CD8-positive, alpha-beta memory T cell (primary cell): ENCODE data around the gene RIPOR2. TPM values are rescaled to one million over a fixed set of nuclear protein-coding genes. Genes with fewer than 3 reads are reported as not detected.
A peak's percentile ranks its signal among the peaks of the same experiment; 100 is the strongest.

Experiments
- CTCF ChIA-PET: fragments of 350-600 bp; sonication (Branson Sonifier 250); formaldehyde crosslinking; loops from one replicate; lab custom pipeline; 2021; ENCODE audit warnings: antibody characterized with exemption; lab: Charles Lee
- POLR2A ChIA-PET: fragments of 350-600 bp; sonication (Branson Sonifier 250); formaldehyde crosslinking; loops from one replicate; lab custom pipeline; 2021; ENCODE audit warnings: antibody characterized with exemption; lab: Charles Lee
- DNase-seq, 5 donors: peaks; one replicate each; pipeline versions ENCODE4 v3.0.0 to v3.0.0-alpha.2; 2020 to 2022; ENCODE audit warnings: mixed read lengths in 1 of 5
- H3K27ac ChIP-seq: one replicate; pipeline ENCODE4 v1.7.0; 2013; ENCODE audit warnings: low read depth, mild to moderate bottlenecking, low read length, moderate library complexity
- H3K27me3 ChIP-seq: 2 replicates; pipeline ENCODE4 v1.7.0; 2013; ENCODE audit warnings: low read length, mild to moderate bottlenecking; ENCODE audit not compliant: insufficient read depth, poor library complexity, severe bottlenecking
- H3K36me3 ChIP-seq: 2 replicates; pipeline ENCODE4 v1.7.0; 2013; ENCODE audit warnings: mild to moderate bottlenecking, low read length, moderate library complexity; ENCODE audit not compliant: insufficient read depth
- H3K4me1 ChIP-seq: 2 replicates; pipeline ENCODE4 v1.7.0; 2013; ENCODE audit warnings: mild to moderate bottlenecking, low read length, moderate library complexity; ENCODE audit not compliant: insufficient read depth
- H3K4me3 ChIP-seq: 2 replicates; pipeline ENCODE4 v1.7.0; 2013; ENCODE audit warnings: mild to moderate bottlenecking, low read length
- H3K9me3 ChIP-seq: 2 replicates; pipeline ENCODE4 v1.7.0; 2013; ENCODE audit warnings: mild to moderate bottlenecking, low read length
- H3K27ac Mint-ChIP-seq, 8 donors: one replicate each; pipeline ENCODE4 v1.8.0; 2020 to 2021; ENCODE audit warnings: mixed read lengths in 8 of 8, mild to moderate bottlenecking in 6 of 8, inconsistent platforms in 3 of 8, moderate library complexity in 3 of 8
- H3K27me3 Mint-ChIP-seq, 2 donors: one replicate each; pipeline ENCODE4 v1.8.0; 2020 to 2021; ENCODE audit warnings: mixed read lengths in 2 of 2, mild to moderate bottlenecking in 1 of 2, moderate library complexity in 1 of 2
- H3K36me3 Mint-ChIP-seq, 3 donors: one replicate each; pipeline ENCODE4 v1.8.0; 2020 to 2021; ENCODE audit warnings: mixed read lengths in 3 of 3, inconsistent platforms in 1 of 3, mild to moderate bottlenecking in 1 of 3
- H3K4me1 Mint-ChIP-seq, 3 donors: one replicate each; pipeline ENCODE4 v1.8.0; 2020 to 2021; ENCODE audit warnings: mixed read lengths in 3 of 3, inconsistent platforms in 1 of 3, mild to moderate bottlenecking in 1 of 3
- H3K4me3 Mint-ChIP-seq, 7 donors: one replicate each; pipeline ENCODE4 v1.8.0; 2020 to 2021; ENCODE audit warnings: mixed read lengths in 7 of 7, mild to moderate bottlenecking in 6 of 7, moderate library complexity in 4 of 7, inconsistent platforms in 2 of 7
- H3K9me3 Mint-ChIP-seq, 5 donors: one replicate each; pipeline ENCODE4 v1.8.0; 2020 to 2022; ENCODE audit warnings: mixed read lengths in 5 of 5, mild to moderate bottlenecking in 3 of 5, moderate library complexity in 2 of 5, inconsistent platforms in 1 of 5
- polyA plus RNA-seq: library from polyadenylated mRNA; unstranded; fragments of 300-500 nt; fragmentation: Illumina TruSeq; gene quantifications from one replicate; pipeline ENCODE4 v1.2.3, GENCODE V29; 2021
- total RNA-seq, 2 experiments: library from RNA; stranded (reverse); gene quantifications; one replicate each; pipeline ENCODE4 v1.2.3, GENCODE V29; 2021

The RIPOR2 gene
- total and polyA plus RNA-seq, 3 experiments from 2014 or later = 54.4 to 427 (median 58.2) TPM

DNA sequence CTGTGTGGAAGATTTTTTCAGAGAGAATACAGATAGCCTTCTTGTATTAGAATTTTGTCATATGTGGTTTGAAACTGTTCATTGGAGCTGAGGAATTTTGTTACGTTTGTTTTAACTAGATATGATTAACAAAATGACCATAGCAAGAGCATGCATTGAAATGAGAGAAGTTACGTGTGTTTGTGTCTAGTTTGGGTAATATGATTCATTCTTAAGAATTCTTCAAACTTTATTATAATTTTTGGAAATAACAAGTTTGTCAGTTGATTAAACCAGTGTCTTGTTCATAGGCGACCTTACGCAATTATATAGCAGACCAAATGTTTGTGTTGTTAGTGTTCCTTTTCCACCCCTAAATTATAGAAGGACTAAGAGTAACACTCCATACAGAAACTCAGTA is 155.6 kb downstream of the RIPOR2 start:
- H3K27ac Mint-ChIP-seq = no peak overlapping the region
- H3K27ac ChIP-seq = no peak overlapping the region
- H3K27me3 ChIP-seq = no peaks in the 10 kb centered on the region
- H3K27me3 Mint-ChIP-seq = no peaks in the 10 kb centered on the region
- H3K4me3 ChIP-seq = no peak overlapping the region
- H3K4me1 Mint-ChIP-seq = peaks cover 24 to 41% (median 32%) of the 10 kb centered on the region in 3 donors
- H3K9me3 Mint-ChIP-seq = no peaks in the 10 kb centered on the region
- H3K36me3 ChIP-seq = peaks cover 9% of the 10 kb centered on the region
- ChIA-PET POLR2A (no interaction called here), CTCF (no interaction called here)
- no peak overlapping the region for H3K4me3 Mint-ChIP-seq
- no peak for DNase-seq
- H3K4me1 ChIP-seq = peaks cover 12% of the 10 kb centered on the region
- no peaks in the 10 kb centered on the region for H3K9me3 ChIP-seq
- H3K36me3 Mint-ChIP-seq = peaks cover 0 to 32% (median 6%) of the 10 kb centered on the region in 3 donors

DNA sequence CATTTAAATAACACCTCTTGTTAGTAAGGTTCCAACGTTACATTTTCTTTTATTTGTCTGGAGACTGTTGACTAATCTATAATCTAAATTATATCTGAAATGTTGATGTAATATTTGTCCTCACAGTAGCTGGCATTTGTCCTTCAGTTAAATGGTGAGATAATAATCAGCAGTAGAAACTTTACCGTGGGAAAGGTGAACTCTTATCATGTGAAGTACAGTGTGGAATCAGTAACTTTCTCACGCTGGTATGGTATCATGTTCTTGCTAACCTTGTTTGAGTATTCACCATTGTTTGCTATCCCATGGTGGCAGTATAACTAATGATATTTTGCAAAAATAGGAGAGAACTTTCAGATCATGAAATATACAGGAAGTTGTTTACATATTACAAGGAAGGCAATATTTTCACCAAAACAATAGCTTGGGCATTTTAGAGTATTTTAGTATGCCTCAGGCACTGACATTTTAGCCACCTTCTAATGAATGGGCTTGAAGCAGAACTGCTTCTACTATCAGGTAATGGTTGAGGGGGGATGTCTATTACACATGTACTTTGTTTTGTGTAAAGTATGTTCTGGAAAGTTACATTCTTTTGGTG is 156.2 kb downstream of the RIPOR2 start:
- ChIA-PET POLR2A (interaction anchor here (1.2 kb wide), 1 partner anchor 238 kb away, joined by 3 read pairs; no protein-coding TSS in a partner anchor), CTCF (interaction anchor here (1.4 kb wide), 1 partner anchor 239 kb away, joined by 3 read pairs; no protein-coding TSS in a partner anchor)
- H3K27me3 ChIP-seq = no peaks in the 10 kb centered on the region
- H3K4me3 ChIP-seq = no peak overlapping the region
- no peak overlapping the region for H3K27ac Mint-ChIP-seq
- peaks cover 12% of the 10 kb centered on the region for H3K4me1 ChIP-seq
- no peaks in the 10 kb centered on the region for H3K9me3 Mint-ChIP-seq
- H3K36me3 ChIP-seq = peaks cover 9% of the 10 kb centered on the region
- H3K4me3 Mint-ChIP-seq = peak overlapping the region in 1 of 7 donors; percentile 1
- peaks cover 25 to 41% (median 34%) of the 10 kb centered on the region in 3 donors for H3K4me1 Mint-ChIP-seq
- no peaks in the 10 kb centered on the region for H3K9me3 ChIP-seq
- peaks cover 0 to 36% (median 6%) of the 10 kb centered on the region in 3 donors for H3K36me3 Mint-ChIP-seq
- H3K27ac ChIP-seq = no peak overlapping the region
- H3K27me3 Mint-ChIP-seq = peaks cover 0 to 3% of the 10 kb centered on the region in 2 donors
- DNase-seq = no peak

DNA sequence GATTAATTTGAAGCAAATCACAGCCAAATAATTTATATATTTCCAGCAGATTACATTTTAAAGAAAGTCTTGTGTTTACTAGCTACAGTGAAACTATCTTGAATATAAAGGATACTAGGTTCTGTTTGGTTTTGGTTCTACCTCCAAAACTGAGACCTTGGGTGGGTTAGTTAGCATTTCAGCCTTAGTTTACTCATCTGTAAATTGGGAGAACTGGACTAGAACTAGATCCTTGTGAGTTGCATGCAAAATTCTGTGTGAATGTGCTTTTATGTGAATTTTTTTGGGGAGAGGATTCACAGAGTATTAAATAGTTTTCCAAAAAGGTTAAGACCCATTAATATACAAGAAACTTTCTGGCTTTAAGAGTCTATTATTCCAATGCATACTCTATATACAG is 156.9 kb downstream of the RIPOR2 start:
- peaks cover 28 to 43% (median 36%) of the 10 kb centered on the region in 3 donors for H3K4me1 Mint-ChIP-seq

DNA sequence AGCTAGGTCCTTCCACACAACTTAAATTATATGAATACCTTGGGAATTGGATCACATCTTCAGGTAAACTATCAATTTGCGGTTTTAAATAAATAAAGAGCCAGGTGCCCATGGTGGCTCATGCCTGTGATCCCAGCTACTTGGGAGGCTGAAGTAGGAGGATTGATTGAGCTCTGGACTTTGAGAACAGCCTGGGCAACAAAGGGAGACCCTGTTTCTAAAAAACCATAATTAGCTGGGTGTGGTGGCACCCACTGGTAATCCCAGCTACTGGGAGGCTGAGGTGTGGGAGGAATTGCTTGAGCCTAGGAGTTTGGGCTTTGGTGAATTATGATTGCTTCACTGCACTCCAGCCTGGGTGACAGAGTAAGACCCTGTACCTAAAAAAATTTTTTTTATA is 157.6 kb downstream of the RIPOR2 start:
- H3K27ac Mint-ChIP-seq = no peak overlapping the region
- no peaks in the 10 kb centered on the region for H3K9me3 Mint-ChIP-seq
- peaks cover 0 to 31% (median 6%) of the 10 kb centered on the region in 3 donors for H3K36me3 Mint-ChIP-seq
- H3K27me3 Mint-ChIP-seq = peaks cover 0 to 3% of the 10 kb centered on the region in 2 donors
- H3K4me1 ChIP-seq = peaks cover 15% of the 10 kb centered on the region
- H3K36me3 ChIP-seq = peaks cover 9% of the 10 kb centered on the region
- no peaks in the 10 kb centered on the region for H3K9me3 ChIP-seq
- peak overlapping the region in 2 of 7 donors; percentile 10 to 34 for H3K4me3 Mint-ChIP-seq
- H3K27ac ChIP-seq = no peak overlapping the region
- DNase-seq = no peak
- CTCF ChIA-PET = interaction anchor here (1.4 kb wide), 1 partner anchor 240 kb away, joined by 3 read pairs; no protein-coding TSS in a partner anchor
- POLR2A ChIA-PET = interaction anchor here (1.2 kb wide), 1 partner anchor 240 kb away, joined by 3 read pairs; no protein-coding TSS in a partner anchor
- H3K4me3 ChIP-seq = no peak overlapping the region
- H3K27me3 ChIP-seq = no peaks in the 10 kb centered on the region
- peaks cover 28 to 46% (median 36%) of the 10 kb centered on the region in 3 donors for H3K4me1 Mint-ChIP-seq

More for the DNA sequence above, 156.9 kb downstream of the RIPOR2 start:
- no peak overlapping the region for H3K4me3 Mint-ChIP-seq
- DNase-seq = no peak
- Histone ChIP-seq H3K27me3 (no peaks in the 10 kb centered on the region), H3K4me1 (peaks cover 15% of the 10 kb centered on the region), H3K4me3 (no peak overlapping the region), H3K36me3 (peaks cover 9% of the 10 kb centered on the region), H3K9me3 (no peaks in the 10 kb centered on the region), H3K27ac (no peak overlapping the region)
- ChIA-PET POLR2A (interaction anchor here (1.2 kb wide), 1 partner anchor 239 kb away, joined by 3 read pairs; no protein-coding TSS in a partner anchor), CTCF (interaction anchor here (1.4 kb wide), 1 partner anchor 239 kb away, joined by 3 read pairs; no protein-coding TSS in a partner anchor)
- H3K36me3 Mint-ChIP-seq = peaks cover 0 to 34% (median 6%) of the 10 kb centered on the region in 3 donors
- H3K9me3 Mint-ChIP-seq = no peaks in the 10 kb centered on the region
- peaks cover 0 to 3% of the 10 kb centered on the region in 2 donors for H3K27me3 Mint-ChIP-seq
- no peak overlapping the region for H3K27ac Mint-ChIP-seq

DNA sequence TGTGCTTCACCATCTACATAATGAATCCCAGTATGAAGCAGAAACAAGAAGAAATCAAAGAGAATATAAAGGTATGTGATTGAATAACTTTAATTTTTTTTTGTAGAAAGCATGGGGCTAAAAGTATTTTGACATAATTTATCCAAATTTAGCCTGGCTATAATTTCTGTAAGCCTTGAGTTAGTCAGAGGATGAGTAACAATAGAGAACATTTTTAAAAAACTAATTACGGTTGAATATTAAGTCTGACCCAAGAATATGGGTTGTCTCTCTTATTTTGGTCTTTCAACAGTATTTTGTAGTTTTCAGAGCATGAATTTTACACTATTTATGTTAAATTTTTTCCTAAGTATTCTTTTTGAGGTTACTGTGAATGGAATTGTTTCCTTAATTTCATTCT is 158.5 kb downstream of the RIPOR2 start:
- Mint-ChIP-seq H3K27me3 (peaks cover 0 to 3% of the 10 kb centered on the region in 2 donors), H3K9me3 (no peaks in the 10 kb centered on the region), H3K27ac (no peak overlapping the region), H3K4me3 (peak overlapping the region in 1 of 7 donors; percentile 11), H3K36me3 (peaks cover 0 to 27% (median 4%) of the 10 kb centered on the region in 3 donors), H3K4me1 (peaks cover 28 to 43% (median 36%) of the 10 kb centered on the region in 3 donors)
- ChIA-PET CTCF (no interaction called here), POLR2A (no interaction called here)
- no peak for DNase-seq
- Histone ChIP-seq H3K27me3 (no peaks in the 10 kb centered on the region), H3K36me3 (peaks cover 5% of the 10 kb centered on the region), H3K27ac (no peak overlapping the region), H3K4me1 (peaks cover 15% of the 10 kb centered on the region), H3K9me3 (no peaks in the 10 kb centered on the region), H3K4me3 (no peak overlapping the region)

DNA sequence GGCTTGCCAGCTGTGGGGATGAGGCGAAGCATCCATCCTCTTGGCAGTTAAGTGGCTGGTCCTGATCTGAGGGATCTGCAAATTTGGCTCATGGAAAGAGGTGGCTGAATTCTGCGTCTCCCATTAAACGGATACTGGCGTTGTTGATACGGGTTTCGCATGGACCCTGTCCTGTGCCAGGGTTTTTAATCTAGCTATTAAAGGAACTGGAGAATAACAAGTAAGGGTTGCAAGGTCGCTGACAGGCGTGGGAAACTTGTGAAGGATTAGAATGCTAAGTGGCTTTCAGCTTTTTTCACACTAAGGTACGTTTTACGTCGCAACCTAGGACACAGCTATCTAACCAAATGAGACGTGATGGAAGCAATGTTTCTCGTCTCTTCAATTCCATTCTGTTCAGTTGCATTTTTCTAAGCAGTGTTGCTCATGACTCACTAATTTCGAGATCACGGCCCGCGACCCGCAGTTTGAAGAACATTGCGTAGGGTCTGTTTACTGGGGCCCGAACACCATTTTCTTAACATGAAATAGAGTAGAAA is 160.2 kb downstream of the RIPOR2 start:
- peaks cover 0 to 19% (median 0%) of the 10 kb centered on the region in 3 donors for H3K36me3 Mint-ChIP-seq
- DNase-seq = peak in 1 of 5 donors; percentile 52
- H3K4me3 Mint-ChIP-seq = peak overlapping the region; percentile 99 to 100 (median 99)
- H3K9me3 Mint-ChIP-seq = no peaks in the 10 kb centered on the region
- no peaks in the 10 kb centered on the region for H3K36me3 ChIP-seq
- POLR2A ChIA-PET = interaction anchor here (0.6 to 1.8 kb wide), 4 partner anchors 13 to 267 kb away, joined by 3 to 9 read pairs (median 6); partner anchors contain the start of genes ACOT13 and TDP2
- H3K9me3 ChIP-seq = no peaks in the 10 kb centered on the region
- peaks cover 0 to 3% of the 10 kb centered on the region in 2 donors for H3K27me3 Mint-ChIP-seq
- peaks cover 15% of the 10 kb centered on the region for H3K4me1 ChIP-seq
- H3K4me1 Mint-ChIP-seq = peaks cover 28 to 41% (median 36%) of the 10 kb centered on the region in 3 donors
- H3K27ac ChIP-seq = peak overlapping the region; percentile 89
- H3K27me3 ChIP-seq = no peaks in the 10 kb centered on the region
- H3K27ac Mint-ChIP-seq = peak overlapping the region; percentile 80 to 98 (median 97)
- CTCF ChIA-PET = interaction anchor here (0.8 to 1.4 kb wide), 6 partner anchors 9 to 782 kb away, joined by 3 to 4 read pairs (median 3); no protein-coding TSS in a partner anchor
- peak overlapping the region; percentile 89 for H3K4me3 ChIP-seq

DNA sequence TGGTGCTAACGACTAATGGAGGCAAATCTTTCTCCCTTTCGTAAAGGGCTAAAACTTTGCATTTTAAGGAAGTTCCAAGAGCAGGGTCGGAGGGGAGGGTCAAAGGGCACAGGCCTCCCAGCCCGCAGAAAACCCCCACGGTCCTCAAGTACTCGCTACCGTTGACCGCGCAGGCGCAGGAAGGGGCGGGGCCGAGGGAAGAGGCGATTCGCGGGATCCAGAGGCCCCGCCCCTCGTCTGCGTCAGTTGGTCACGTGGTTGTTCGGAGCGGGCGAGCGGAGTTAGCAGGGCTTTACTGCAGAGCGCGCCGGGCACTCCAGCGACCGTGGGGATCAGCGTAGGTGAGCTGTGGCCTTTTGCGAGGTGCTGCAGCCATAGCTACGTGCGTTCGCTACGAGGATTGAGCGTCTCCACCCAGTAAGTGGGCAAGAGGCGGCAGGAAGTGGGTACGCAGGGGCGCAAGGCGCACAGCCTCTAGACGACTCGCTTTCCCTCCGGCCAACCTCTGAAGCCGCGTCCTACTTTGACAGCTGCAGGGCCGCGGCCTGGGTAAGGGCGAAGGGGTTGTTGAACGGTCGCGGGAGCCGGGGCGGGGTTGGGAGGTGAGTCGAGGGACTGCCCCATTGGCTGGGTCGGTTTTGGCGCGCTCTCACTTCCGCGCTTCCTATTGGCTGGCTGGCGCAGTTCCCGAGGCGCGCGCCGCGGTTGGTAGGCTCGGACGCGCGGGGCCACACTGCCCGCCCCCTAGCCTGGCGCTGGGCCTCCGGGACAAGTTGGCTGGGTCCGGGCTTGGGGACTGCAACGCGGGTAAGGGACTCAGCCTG is 160.9 kb downstream of the RIPOR2 start, which contains the start of gene GMNN:
Gene GMNN, plus strand, starts transcription at position 242 of the 824 bp plus-strand sequence. CDS start 2,310 bp downstream, outside the sequence.
- H3K4me1 ChIP-seq = peaks cover 14% of the 10 kb centered on the region
- H3K27me3 ChIP-seq = no peaks in the 10 kb centered on the region
- H3K9me3 ChIP-seq = no peaks in the 10 kb centered on the region
- peak; percentile 94 to 99 (median 98) for DNase-seq
- Mint-ChIP-seq H3K9me3 (no peaks in the 10 kb centered on the region), H3K36me3 (peaks cover 0 to 14% (median 0%) of the 10 kb centered on the region in 3 donors), H3K27me3 (peaks cover 0 to 3% of the 10 kb centered on the region in 2 donors), H3K27ac (peak within 1 kb of the TSS; percentile 93 to 98 (median 97)), H3K4me3 (peak within 1 kb of the TSS; percentile 99 to 100 (median 99)), H3K4me1 (peaks cover 27 to 38% (median 33%) of the 10 kb centered on the region in 3 donors)
- ChIA-PET CTCF (interaction anchor here (0.7 to 1.4 kb wide), 7 partner anchors 10 to 296 kb away, joined by 3 to 4 read pairs (median 3); no protein-coding TSS in a partner anchor), POLR2A (interaction anchor here (0.7 to 1.8 kb wide), 5 partner anchors 9 to 108 kb away, joined by 4 to 9 read pairs (median 6); partner anchors contain the start of genes ACOT13, C6orf62 and TDP2)
- H3K4me3 ChIP-seq = peak within 1 kb of the TSS; percentile 89
- H3K27ac ChIP-seq = peak within 1 kb of the TSS; percentile 89
- H3K36me3 ChIP-seq = no peaks in the 10 kb centered on the region
